ENCODE measurements around the gene IL22.
A peak's percentile ranks its signal among the peaks of the same experiment; 100 is the strongest.
"Not testable (repeated sequence)": the region's sequence is repeated elsewhere in the genome, so short reads cannot be mapped to it uniquely, and the experiment has no call there.

The IL22 gene

DNA sequence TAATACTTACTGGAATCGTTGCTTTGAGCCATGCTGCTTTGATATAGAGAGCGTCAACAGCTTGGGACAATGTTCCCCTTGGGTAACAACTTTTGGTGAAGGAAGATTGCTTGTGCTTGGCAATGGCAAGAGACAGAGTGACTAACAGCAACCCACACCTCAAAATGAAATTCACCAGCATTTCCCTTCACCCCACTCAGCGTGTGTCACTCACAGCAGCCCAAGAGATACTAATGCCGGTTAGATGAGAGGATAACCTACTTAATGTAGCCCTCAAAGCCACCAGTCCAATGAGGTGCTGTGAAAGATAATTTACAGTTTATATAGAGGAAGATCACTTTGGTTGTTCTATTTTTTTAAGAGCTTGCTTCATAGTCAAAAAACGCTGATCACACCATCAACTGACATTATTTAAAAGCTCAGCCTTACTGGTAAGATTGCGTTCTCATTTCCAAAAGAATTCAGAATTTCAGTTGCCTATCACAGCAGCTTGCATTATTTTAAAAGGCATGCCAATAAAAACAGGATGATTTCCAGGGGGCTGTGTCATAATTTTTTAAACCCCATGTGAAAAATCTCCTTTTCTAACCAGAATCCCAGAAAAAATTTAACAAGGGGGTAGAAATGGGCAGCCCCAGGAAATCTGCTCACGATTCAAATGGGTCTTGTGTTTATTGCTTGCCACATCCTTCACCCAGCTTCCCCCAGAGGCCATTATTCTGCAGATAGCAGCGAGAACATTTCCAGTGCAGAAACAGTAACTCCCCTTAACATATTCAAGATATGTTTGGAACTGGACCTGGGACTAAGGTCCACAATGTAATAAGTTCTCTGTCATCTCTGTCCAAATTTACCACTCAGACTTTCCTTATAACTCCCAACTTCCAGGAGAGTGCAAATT lies 27.6 kb downstream of the IL22 start, which contains the start of gene IL26:
Gene IL26, minus strand, starts transcription at position 235 of the 901 bp plus-strand sequence. Its CDS starts 54 bp downstream, at position 181.
- DNase-seq = no peak

GRCh38 chr12:68224613-68225285 lies 28.7 kb downstream of the IL22 start:
- DNase-seq = peak; percentile 88

DNA sequence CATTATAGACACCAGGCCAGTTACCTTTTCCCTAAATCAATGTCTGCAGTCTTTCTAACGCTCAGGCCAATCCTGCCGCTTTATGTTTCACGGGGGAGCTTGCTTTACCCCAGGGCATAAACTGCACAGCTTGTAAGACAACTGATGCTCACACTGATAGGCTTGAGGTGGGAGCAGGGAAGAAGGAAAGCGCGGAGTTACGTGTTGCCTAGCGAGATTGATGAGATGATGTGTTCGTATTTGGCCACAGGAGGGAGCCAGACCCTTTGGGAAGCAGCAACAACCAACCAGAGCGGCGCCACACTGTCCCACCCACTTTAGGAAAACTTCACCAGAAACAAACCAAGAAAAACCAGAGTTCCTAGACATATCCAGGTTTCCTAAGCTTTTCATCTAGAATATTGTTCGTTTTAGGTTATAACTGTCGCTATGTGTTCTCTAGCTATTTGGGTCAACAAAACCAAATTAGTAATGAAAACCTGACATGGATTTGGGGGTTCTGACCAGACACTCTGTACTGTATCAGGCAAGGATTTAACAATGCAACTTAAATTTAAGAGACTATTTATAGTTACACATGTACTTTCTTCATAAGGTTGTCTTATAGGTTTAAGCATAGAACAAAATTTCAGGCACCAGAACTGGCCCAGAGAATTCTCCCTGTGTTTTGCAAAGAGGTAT lies 30.2 kb downstream of the IL22 start:
- peak; percentile 86 for DNase-seq

GRCh38 chr12:68222326-68222725 lies 31.1 kb downstream of the IL22 start:
- DNase-seq = peak; percentile 27

GRCh38 chr12:68221497-68221896 lies 31.9 kb downstream of the IL22 start:
- no peak for DNase-seq

GRCh38 chr12:68210875-68211274 lies 42.5 kb downstream of the IL22 start:
- no peak for DNase-seq

DNA sequence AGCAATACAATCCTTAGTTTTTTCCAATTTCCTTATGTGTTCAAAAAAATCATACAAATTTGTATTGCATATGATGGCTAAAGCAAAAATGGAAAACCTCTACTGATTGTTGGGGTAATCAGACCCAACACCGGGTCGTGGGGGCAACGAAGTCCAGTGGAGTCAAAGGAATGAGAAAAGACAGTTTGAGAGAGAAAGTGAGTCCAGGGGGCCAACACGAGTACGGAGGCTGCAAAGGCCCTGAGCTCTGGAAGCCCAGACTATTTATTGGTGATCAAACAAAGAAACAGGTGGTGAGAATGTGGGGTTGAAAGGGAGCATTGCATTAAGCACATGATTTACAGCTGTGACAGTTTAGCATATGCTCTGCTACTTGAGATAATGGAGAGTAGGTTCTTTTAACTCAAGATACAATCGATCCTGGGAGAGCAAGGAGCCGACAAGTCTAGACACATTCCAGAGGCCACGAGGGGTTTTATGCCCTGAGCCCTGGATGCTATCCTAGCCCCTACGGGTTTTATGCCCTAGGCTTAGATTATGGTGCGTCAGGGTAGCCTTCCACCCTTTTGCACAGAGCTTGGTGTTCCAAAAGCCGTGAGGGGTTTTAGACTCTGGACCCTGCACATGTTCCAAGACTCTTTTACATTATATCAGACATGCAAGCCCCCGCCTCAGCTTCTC lies 44.2 kb downstream of the IL22 start:
- DNase-seq = not testable (repeated sequence)

DNA sequence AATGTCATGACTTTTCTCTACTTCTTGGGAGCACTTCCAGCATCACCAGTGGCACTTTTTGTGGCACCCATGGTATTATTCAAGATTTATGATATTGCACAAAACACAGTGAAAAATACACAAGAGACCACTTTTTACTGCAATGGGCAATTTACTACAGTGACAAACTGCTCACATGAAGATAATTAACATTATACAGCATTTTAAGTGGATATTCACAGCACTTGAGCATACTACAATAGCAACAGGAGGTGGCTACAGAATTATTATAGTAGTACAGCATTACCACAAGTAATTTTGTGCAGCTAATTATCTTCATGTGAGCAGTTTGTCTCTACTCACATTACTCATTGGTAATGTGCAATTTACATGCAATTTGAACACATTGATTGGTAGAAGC lies 46.1 kb downstream of the IL22 start:
- DNase-seq = no peak

DNA sequence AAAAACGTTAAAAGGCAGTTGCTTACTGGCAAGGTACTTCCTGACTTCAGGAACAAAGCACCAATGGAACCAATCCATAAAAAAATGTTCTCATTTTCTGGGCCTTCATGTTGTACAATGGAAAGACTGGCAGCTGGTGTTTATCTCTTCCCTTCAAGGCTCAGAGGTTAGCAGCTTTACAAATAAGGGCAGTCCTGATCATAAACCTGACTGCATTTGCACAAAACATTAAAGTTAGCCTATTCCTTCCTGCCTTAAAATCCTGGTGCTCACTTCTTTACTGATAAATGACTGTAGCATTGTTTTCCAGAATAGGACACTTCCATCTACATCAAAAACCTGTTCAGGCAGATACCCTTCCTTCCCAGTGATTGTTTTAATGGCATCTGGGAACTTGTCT lies 47.0 kb downstream of the IL22 start:
- DNase-seq = no peak

DNA sequence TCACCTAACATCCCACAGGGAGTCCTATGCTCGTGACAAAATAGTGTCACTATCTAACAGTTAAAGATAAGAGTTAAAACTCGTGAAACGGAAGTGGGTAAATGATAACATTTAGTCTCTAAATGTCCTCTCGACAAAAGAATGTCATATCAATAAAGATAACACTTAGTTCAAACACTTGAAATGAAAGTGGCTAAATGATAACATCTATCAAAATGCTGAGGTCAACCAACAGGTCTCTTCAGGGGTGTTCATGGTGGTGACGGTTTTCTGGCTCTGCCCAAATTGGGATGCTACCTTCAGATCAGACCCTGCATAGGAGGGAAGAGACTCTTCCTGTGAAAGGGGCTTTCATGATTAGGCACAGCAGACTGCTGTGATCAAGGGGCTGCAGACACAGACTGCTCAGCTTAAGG lies 49.9 kb downstream of the IL22 start:
- DNase-seq = no peak

DNA sequence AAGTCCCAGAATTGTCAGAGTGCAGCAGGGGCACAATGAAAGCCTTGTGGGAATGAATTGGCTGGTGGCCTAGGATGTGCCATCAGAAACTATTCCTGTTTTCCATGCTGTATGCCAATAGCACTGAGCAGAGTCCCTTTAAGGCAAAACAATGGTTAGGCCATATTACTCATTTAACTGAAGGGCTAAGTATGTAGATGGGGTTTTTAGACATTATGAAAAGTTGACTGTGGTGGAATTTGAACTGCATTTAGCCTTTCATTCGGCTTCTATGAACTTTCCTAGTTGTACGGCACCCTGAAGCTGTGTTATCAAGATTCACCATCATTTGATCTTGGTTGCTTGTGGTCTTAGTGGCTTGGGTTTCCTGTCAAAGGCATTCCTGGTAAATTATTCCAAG lies 52.5 kb downstream of the IL22 start:
- DNase-seq = no peak

DNA sequence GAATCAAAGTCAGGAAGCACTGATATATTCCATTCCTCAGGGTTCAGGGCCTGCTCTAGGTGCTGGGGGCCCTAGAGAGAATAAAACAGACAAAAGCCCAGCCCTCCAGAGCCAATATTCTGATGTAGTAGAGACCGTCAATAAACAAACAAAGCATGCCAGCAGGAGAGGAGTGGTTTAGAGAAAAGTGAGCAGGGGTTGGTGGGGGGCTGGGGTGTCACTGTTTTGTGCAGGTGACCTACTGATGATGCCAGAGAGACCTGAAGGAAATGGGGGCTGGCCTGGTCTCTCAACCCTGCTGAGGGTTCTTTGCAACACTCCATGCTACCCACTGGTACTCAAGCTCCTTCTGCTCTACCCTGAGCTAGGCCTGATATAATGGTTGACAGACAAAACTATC lies 54.3 kb downstream of the IL22 start:
- DNase-seq = no peak

- no peak for DNase-seq
Observed at GRCh38 chr12:68198507-68199086, 54.8 kb downstream of the IL22 start.

Data from HCEC 1CT (cell line).